ENCODE data around the gene SV2C.

The SV2C gene

GRCh38 chr5:76166886-76167576, 83.8 kb downstream of the SV2C start:
- no peak for DNase-seq

- DNase-seq, result no peak
Observed at GRCh38 chr5:76169146-76169905, 86.1 kb downstream of the SV2C start.

- no peak for DNase-seq
Observed at GRCh38 chr5:76174101-76174500, 90.9 kb downstream of the SV2C start.

GRCh38 chr5:76175051-76175666, 92.0 kb downstream of the SV2C start:
- peak; percentile 67 for DNase-seq

- peak; percentile 12 for DNase-seq
Observed at GRCh38 chr5:76175821-76176403, 92.7 kb downstream of the SV2C start.

GRCh38 chr5:76177978-76178377, 94.8 kb downstream of the SV2C start:
- DNase-seq, result no peak

DNA sequence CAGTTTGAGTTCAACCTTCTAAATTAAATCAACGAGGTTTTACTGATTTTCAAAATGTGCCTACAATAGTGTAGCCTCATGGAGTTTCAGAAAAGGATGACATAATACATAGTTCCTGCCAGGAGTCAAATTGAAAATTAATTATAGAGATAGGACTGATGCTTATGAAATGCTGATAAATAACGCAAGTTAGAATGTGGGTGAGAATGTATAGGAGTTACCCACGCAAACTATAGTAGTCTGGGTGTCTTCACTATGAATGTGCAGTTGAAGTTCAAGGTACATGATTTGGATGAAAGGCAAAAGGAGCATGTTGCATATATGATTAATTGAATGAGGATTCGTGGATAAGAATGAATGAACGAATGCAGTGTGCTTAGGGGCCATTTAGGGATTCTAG, 95.7 kb downstream of the SV2C start:
- DNase-seq, result no peak

DNA sequence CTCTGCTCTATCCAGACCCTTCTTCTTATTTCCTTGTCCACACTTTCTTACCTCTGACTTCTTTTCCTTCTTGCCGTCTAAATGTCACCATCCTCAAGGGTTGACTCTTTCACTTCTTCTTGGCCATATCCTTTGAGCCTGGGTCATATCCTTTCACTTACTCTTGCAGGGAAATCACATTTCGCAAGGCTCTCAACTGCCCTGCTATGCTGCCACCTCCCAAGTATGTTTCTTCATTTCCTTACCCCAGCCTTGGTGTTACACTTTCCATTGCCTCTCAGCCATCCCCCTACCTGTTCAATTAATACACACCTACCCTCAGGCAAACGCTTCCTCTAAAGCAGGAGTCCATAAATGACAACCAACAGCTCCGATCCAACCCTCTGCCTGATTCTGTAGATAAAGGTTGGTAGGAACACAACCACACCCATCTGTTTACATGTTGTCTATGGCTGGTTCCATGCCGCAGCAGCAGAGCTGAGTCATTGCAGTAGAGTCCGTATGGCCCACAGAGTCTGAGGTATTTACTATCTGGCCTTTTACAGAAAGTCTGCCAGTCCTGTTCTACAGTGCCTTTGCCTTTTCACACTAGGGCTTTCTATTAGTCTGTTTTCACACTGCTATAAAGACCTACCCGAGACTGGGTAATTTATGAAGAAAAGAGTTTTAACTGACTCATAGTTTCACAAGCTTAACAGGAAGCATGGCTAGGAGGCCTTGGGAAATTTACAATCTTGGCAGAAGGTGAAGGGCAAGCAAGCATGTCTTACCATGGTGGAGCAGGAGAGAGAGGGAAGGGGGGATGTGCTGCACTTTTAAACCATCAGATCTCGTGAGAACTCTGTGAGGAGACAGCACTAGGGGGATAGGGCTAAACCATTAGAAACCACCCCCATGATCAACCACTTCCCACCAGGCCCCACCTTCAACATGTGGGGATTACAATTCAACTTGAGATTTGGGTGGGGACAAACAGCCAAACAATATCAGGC, 97.9 kb downstream of the SV2C start:
- DNase-seq, result no peak

DNA sequence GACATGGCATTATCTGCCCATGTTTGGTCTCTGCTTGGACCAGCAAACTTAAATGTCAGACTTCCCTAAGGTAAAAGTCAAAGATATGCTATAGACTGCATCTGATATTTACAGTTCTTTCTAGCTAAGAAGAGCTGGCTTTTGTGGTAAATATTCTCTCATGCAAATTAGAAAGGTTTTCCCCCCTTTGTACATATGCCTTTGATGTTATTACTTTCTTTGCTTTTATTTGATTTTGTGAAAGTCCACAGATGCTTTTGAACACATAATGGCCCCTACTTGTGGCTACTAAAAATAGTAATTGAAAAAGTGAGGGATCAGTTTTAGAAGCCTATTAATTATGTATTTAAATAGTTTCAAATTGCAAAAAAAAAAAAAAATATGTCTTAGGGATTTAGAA, 104.2 kb downstream of the SV2C start:
- no peak for DNase-seq

GRCh38 chr5:76190356-76190755, 107.2 kb downstream of the SV2C start:
- no peak for DNase-seq

- DNase-seq, result no peak
Observed at GRCh38 chr5:76192837-76193236, 109.7 kb downstream of the SV2C start.

DNA sequence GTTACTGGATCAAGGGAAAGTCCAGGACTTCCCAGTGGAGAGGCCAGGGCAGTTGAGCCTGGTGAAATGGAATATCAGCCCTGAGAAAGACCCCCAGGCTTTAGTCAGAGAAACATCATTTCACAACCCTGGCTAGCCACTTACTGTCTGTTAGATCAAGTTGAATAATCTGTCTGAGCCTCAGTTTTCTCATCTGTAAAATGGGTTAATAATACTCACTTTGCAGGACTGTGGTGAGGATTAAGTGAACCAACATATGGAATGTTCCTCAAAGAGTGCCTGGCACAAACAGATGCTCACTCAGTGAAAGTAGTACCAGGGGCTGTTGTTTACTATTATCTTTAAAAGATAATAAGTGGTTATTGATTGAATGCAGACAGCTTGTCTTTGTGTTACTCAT, 110.5 kb downstream of the SV2C start:
- no peak for DNase-seq

DNA sequence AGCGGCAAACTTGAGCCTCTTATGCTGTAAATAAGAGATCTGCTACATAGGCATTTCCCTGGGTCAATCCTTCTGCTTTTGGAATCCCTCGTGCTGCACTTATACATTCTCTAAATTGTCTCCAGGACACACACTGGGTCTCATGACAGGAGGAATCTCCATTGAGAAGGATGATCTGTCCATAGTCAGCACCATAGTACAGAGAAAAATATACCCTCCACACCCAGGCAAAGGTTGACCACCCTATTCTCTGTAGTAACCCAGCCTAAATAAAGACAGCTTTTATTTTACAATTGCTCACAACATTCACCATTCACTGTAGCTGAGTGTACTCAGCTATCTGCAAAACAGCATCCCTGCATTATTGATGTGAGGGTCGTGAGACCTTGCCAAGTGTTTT, 111.2 kb downstream of the SV2C start:
- no peak for DNase-seq

- no peak for DNase-seq
Observed at GRCh38 chr5:76196457-76196856, 113.3 kb downstream of the SV2C start.

DNA sequence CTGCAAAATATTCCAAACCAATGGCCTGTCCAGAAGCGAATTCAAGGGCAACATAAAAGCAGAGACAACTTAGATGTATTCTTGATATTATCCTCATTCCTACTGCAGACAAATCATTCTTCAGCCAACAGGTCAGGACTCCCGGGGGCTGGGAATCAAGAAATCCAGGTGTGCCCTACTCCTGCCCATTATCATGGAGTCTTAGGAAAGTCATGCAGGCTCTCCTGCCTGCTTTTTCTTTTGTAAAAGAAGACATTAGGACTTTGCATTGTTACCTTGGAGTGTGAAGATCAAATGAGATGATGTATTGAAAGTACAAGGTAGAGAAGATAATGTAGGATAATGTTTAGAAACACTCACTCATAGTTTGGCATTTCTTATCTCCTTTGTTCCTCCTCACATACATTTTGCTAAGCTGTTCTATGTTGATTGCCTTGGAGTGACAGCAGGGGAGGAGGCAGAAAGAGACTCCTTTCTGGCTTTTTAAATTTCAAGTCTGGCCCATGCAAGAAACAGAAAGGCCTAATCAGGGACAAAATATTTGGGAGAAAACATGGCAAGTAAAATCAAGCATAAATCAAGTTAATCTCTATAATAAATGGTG, 113.8 kb downstream of the SV2C start:
- DNase-seq, result no peak

DNA sequence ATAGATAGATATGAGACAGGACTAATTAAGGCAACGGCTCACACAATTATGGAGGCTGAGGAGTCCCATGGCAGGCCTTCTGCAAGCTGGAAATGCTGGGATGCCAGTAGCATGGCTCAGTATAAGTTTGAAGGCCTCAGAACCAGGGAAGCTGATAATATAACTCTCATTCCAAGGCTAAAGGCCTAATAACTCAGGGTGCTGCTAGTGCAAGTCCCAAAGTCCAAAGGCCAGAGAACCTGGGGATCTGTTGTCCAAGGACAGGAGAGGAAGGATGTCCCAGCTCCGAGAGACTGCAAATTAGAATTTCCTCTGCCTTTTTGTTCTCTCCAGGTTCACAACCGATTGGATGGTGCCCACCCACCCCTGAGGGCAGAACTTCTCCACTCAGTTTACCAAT, 114.5 kb downstream of the SV2C start:
- no peak for DNase-seq

DNA sequence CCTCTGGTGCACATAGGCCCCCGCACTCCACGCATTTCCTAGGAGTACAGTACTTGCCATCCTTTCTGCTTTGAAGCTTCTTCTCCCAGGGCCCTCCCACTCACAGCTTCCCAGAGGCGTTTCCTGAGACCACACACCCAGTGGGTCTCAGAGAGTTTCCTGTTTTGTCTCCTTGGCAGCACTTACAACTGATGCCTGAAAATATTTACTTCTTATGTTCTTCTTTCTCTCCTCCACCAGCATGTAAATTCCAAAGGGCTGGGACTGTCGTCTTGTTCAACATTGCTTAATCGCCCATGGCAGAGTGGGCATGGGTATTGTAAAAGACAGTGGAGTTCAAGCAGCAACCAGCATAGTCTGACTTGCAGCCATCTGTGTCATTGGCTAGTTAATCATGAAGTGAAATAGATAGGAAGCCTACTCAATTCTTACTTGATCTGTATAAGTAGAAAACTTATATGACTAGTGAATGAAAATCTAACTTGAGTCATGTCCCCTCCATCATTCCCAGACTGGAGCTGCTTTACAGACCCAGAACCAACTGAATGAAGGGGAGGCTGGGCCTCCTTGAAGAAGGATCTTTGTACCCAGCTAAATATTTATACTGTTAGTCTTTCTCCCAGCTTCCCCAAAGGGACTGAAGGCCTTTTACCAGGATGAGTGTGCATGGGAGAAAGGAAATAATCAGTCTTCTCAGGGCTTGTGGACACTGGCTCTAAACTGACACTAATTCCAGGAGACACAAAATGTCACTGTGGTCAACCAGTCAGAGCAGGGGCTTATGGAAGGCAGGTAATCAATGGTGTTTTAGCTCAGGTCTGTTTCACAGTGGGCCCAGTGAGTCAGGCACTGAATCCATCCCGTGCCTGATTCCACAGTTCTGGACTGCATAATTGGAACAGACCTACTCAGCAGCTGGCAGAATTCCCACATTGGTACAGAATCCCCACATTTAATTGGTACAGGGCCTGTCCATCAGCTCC, 116.4 kb downstream of the SV2C start:
- DNase-seq, result no peak

GRCh38 chr5:76202182-76202581, 119.0 kb downstream of the SV2C start:
- no peak for DNase-seq

DNA sequence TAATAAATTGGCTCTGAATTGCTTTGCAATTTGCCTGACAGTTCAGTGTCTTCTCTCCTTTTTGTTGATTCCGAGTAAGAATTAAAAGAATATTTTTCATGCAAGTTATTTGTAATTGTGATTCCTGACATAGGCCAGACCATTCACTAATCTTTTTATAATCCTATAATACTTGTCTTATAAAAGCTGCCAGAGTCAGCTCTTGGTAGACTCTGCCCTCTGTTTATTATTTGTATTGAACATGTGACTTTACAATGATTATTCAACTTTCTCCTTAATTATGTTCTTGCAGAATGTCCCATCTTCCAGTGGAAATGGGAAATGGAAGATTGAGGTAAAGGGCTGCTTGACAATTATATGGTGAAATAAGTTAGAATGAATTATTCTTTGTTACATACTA, 121.0 kb downstream of the SV2C start:
- no peak for DNase-seq

DNA sequence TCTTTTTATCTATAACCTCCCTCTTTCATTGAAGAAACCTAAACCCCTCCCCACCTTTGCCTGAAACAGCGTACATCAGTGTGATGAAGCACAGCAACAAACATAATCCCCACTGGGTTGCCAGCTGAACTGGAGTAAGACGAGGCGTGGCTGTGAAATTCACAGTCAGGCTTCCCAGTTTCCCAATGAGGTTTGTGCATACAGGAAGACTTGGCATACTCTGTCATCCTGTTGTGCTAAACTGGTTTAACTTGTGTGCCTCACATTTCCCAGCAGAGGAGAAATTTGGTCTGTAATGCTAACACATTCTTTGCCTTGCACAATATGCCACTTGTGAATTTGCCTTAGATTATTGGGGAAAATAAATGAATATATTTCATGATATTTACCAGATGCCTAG, 121.5 kb downstream of the SV2C start:
- no peak for DNase-seq

- no peak for DNase-seq
Observed at GRCh38 chr5:76207120-76207519, 123.9 kb downstream of the SV2C start.
